Right renal pelvis (tissue), 4 donors: Measurements from ENCODE around the gene BCL7B. TPM values are rescaled to one million over a fixed set of nuclear protein-coding genes. Genes with fewer than 3 reads are reported as not detected.
"Not testable (repeated sequence)": the region's sequence is repeated elsewhere in the genome, so short reads cannot be mapped to it uniquely, and the experiment has no call there.

Source experiments
- DNase-seq, 4 donors: peaks; one replicate each; pipeline ENCODE4 v3.0.0-alpha.2; 2013; ENCODE audit warnings: low read depth in 4 of 4, low spot score in 3 of 4, missing footprints in 1 of 4
- polyA plus RNA-seq, 4 donors: library from polyadenylated mRNA; unstranded; fragments of 120-200 nt; gene quantifications; one replicate each; pipeline ENCODE4 v1.2.1, GENCODE V29; 2013; ENCODE audit not compliant: insufficient read length in 4 of 4

BCL7B gene
- polyA plus RNA-seq, result 10 to 100 TPM; 37.3 to 43.0 (median 39.5) TPM

DNA sequence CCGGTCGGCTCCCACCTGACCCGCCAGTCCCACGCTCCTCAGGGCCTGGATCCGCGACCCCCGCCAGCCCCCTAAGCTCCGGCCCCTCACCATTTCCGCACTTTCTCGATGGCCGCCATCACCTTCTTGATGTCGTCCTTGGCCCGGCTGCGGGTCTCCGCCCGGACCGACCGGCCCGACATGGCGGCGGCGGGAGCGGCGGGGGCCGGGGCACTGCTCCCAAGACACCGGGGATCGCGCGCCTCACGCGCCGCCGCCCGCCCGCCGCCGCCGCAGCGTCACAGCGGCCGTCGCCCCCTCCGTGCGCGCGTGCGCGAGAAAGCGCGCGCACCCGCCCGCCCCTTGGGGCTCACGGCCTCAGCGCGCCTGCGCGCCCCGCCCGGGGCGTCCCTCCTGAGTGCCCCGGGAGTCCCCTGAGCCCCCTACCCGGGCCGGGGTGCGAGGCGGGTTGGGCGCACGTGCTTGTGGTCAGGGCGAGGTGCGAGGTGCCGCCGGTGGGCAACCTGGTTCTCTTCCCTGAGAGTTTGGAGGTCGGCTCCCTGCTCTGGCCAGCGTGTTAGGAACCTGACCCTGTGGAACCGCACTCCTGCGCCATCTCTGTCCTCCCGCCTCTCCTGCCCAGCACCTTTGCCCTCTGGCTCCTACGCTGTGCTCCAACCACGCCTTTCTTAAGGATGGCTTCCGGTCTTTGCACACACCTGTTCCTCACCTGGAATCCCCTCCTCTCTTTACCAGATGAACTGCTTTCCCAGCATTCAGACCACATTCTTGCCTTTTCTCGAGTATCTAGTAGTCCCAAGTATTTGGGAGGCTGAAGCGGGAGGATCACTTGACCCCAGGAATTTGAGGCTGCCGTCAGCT lies at the start of gene BCL7B:
Gene BCL7B, minus strand, starts transcription at position 294 of the 861 bp plus-strand sequence. Its CDS starts 112 bp downstream, at position 182.
- peak in 3 of 4 donors; percentile 41 to 51 (median 45) for DNase-seq

DNA sequence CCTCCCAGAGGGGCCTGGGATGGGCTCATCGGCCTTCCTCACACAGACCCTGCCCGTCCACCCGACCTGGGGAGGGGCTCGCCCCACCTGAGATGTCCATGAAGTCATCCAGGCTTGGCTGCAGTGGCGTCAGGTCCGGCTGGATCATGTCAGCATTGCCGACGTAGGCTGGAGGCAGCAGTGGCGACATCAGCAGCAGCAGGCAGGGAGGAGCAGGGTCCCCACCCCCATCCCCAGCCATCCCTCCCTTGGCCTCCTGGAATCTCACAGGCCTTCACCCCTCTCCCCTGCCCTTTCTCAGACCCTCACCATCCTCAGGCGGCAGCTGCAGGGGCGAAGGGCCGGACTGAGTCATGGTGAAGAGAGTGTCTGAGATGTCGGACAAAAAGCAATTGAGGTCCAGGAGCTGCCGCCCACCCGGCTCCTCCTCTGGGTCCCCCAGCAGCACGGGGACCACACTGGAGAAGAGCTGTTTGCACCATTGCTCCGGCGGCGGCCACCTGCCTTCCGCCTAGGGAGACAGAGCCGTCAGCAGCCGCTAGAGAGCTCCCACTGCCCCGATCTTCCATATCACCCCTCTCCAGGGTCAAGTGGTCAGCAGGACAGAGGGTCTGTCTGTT lies 48.2 kb upstream of the BCL7B start:
- DNase-seq, result no peak

DNA sequence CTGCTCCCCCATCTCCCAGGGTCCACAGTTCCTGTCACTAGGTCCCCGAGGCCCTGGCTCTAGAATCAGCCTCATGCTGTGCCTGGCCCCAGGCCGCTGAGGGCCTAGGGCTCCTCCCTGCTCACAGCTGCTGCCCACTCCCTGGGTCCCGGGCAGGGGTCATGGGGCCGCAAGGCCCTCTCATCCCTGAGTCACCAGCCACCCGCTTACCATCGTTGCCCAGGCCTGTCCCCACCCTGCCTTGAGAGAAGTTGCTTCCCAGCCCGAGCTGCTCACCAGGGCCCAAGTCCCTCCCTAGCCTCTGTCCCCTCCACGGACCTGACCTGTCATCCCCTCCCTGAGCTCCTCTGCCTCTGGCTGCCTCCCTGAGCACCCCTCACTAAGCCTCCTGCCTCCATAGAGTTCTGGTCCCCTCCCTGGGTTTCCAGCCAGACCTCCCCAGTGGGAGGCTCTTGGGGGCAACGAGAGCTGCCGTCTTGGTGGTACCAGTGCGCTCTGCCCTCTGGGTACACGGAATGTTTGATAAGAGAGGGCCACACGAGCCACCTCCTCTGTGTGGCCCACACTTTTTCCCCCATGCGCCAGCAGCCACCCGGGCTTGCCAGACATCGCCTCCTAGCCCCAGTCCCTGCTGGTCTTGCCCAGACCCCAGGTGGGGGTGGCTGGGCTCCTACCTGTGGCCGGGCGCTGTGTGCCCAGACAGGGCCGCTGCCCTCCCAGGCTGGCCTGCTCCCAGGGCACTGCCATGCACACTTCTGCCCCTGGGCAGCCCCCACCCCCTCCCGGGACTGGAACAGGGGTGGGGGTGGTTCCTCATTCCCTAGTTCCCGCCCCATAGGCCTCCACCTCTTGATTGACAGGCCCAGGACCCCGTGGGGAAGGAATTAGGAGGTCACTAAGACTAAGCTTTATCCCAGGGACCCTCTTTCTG lies 45.5 kb upstream of the BCL7B start:
- DNase-seq, result no peak

DNA sequence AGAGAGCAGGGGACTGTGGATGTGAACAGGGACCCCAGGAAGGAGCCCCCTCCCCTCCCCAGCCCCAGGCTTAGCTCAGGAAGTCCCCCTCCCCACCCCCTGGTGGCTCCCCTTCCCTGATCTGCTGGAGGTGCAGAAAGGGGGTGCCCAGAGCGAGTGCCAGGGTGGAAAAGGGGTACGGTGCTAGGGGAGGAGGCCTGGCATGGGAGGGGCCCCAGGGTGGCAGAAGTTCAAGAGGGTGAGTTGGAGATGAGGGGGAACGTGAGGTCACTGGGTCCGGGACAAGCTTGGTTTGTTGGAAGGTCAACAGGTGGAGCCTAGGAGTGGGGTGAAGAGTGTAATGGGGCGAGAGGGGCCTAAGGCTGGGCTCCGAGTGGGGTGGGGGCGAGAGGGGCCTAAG lies 42.4 kb upstream of the BCL7B start:
- DNase-seq, result no peak

DNA sequence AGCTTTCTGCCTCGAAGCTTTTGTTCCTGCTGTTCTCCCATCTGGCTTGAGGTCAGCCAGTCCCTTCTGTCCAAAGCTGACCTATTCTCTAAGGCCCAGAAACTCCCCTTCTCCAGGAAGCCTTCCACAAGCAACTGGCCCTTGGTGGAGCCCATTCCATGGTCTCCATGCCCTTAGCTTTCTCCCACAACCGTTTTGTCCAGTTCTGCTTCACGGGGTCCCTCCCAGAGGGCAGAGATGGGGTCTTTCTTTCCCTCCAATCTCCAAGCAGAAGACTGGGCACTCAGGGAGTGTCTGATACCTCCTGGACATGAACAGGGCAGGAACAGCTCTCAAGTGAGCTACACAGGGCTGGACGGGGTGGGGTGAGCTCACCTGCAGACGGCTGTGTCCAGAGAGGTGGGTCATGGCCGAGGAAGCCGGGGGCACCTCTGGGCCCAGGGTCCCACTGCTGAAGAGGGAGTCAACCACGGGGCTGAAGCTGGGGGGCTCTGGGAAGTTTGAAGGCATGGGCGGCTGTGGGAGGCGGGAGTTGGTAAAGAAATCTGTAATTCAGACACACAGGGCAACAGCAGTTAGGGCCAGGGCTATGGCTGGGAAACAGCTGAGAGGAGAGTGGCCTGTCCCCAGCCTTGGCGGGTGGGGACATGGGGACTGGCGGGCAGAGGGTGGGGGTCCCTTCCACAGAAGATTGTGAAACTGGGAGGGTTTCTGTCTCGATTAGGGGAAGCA lies 41.8 kb upstream of the BCL7B start:
- no peak for DNase-seq

DNA sequence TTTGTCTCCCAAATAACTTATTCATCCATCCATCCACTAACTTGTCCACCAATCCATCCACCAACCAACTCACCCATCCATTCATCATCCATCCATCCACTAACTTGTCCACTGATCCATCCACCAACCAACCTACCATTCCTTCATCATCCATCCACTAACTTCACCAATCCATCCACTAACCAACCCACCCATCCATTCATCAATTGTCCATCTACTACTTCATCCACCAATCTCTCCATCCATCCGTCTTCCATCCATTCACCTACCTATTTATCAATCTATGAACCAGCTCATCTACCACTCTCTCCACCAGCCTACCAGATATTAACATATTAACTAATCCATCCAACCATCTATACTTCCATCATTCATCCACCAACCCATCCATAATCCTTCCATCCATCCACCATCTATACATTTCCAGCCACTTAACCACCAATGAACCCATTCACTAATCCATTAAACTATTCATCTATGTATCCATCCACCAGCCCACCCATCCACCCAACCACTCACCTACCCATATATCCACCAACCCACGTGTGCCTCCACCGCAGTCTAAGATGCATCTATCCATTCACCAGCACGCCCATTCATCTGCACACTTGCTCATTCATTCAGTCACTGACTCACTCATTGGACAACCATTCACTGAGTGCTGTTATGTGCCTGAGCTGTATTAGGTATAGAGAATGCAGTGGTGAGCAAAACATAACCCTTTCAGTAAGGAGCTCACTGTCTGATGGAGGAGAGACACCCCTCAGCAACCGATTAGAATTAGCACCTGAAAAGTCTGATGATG lies 40.7 kb upstream of the BCL7B start:
- no peak for DNase-seq

DNA sequence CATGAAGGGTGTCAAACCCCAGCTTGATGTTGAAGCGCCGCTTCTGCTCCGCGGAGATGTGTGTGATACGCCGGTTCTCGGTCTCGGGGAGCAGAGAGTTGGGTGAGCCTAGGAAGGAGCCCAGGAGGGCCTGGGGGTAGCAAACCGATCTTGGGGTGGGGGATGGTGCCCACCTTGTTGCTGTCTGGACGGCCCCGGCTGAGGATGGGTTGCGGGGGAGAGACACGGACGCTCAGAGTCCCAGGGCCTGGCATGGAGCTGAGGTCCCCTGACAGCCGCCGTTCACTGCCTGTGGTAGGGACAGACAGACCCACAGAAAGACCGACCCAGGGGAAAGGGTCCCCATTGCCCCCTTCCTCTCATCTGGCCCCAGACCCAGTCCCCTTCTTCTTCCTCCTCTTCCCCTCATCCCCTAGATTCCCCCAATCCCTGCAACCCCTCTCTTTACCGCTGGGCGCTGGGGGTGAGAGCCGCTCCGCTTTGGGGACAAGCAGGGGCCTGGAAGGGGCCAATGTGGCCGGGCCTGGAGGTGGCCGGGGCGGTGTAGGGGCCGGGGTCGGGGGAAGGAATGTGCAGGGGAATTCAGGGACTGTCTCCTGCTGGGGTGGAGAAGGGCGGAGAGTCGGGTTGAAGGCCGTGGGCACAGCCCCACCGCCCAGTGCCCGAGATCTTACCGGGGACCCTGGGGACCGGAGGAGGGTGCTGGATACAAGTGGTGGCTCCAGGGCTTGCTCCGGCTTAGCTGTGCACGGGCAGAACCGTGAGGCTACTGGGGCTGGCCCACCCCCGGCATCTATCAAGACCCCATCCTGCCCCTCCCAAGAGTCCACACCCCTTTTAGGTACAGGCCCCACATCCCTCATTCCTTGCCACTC lies 38.9 kb upstream of the BCL7B start:
- DNase-seq, result no peak

DNA sequence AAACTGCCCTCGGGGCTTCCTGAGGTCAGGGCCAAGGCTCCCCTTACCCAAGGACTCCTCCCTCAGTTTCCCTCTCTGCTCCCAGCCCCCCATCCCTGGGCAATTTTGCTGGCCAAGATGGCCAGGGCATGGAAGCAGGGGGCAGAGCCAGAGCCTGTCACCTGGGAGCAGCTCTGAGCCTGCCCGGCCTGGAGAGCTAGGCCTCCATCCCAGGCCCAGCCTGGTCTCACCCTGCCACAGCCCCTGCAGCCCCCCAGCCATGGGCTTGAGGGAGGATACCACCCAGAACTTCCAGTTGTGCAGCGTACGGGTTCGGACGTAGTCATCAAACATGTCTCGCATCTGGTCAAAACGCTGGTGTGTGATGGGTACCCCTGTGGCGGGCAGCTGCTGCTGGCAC lies 37.9 kb upstream of the BCL7B start:
- no peak for DNase-seq

DNA sequence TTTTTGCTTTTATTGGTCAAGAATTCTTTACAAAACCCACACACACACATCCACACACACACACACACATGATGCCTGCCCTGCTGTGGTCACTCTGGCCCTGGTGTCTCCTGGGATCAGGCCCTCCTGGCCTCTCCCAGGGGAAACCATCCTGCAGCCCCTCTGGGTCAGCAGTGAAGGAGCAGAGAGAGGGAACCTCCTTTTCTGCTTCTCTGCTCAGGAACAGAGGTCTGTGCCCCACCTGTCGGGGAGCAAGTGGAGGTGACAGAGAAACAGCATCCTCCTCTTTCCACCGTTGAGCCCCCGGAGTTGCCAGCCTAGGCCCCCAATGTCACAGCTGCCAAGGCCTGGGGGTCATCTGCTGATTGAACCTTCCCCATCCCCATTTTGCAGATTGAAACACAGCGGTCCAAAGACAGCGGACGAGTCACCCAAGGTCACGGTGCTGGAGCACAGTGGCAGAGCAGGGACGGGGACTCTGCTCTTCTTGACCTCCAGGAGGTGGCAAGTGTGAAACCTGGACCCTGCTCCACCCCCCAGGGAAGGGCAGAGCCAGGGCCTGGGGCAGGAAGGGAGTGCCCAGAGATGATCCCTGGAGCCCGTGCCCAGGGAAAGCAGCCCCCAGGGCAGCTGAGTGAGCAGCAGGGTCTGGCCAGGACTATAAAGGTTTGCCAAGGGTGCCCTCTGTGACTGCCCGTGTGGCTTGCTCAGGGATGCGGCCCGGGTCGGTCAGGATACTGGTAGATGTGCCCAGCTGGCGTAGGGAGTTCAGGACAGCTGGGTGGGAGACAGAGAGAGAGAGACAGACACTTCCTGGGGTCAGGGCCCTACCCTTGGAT lies 35.9 kb upstream of the BCL7B start:
- no peak for DNase-seq

DNA sequence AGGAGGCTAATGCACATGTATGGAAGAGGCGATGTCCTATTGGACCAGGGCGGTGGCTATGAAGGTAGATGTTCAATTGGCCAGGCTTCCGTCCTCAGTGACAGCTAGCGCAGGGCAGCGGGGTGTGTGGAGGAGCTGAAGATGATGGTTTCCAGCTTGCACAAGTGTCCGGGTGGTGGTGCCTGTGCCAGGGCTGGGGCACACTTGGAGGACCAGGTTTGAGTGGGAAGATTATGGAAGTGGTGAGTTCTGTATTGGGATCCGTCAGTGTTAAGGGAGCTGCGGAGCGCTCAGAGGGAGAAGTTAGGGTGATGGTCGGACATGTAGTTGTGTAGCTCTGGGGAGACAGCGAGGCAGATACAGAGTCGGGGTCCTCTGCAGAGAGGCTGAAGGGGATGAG lies 29.4 kb upstream of the BCL7B start:
- no peak for DNase-seq

DNA sequence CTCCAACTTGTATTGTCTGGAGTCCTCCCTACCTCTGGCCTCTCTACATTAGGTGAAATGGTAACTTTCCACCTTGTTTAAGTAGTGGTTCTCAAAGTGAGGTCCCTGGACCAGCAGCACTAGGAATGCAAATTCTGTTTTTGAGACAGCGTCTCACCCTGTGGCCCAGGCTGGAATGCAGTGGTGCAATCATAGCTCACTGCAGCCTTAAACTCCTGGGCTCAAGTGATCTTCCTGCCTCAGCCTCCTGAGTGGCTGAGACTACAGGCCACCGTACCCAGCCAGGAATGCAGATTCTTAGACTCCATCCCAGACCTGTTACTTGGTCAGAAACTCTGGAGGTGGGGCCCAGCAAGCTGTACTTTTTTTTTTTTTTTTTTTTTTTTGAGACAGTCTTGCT lies 27.7 kb upstream of the BCL7B start:
- DNase-seq, result no peak

DNA sequence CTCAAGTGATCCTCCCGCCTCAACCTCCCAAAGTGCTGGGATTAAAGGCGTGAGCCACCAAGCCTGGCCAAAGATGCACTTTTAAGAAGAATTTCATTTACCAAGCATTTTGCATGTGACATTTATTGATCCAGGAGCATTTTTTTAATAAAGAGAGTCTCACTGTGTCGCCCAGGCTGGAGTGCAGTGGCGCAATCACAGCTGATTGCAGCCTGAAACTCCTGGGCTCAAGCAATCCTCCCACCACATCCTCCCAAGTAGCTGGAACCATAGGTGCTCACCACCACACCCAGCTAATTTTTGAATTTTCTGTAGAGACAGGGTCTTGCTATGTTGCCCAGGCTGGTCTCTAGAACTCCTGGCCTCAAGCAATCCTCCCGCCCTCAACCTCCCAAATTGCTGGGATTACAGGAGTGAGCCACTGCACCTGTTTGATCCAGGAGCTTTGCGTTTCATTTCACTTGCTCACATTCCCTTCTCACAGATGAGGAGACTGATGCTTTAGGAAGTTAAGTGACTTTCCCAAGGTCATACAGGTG lies 25.2 kb upstream of the BCL7B start:
- DNase-seq, result no peak

DNA sequence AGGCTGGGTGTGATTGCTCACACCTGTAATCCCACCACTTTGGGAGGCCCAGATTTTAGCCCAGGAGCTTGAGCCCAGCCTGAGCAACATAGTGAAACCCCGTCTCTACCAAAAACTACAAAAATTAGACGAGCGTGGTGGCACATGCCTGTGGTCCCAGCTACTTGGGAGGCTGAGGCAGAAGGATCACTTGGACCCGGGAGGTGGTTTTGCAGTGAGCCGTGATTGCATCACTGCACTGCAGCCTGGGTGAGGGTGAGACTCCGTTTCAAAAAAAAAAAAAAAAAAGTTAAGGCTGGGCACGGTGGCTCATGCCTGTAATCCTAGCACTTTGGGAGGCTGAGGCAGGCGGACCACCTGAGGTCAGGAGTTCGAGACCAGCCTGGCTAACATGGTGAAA lies 23.5 kb upstream of the BCL7B start:
- not testable (repeated sequence) for DNase-seq

DNA sequence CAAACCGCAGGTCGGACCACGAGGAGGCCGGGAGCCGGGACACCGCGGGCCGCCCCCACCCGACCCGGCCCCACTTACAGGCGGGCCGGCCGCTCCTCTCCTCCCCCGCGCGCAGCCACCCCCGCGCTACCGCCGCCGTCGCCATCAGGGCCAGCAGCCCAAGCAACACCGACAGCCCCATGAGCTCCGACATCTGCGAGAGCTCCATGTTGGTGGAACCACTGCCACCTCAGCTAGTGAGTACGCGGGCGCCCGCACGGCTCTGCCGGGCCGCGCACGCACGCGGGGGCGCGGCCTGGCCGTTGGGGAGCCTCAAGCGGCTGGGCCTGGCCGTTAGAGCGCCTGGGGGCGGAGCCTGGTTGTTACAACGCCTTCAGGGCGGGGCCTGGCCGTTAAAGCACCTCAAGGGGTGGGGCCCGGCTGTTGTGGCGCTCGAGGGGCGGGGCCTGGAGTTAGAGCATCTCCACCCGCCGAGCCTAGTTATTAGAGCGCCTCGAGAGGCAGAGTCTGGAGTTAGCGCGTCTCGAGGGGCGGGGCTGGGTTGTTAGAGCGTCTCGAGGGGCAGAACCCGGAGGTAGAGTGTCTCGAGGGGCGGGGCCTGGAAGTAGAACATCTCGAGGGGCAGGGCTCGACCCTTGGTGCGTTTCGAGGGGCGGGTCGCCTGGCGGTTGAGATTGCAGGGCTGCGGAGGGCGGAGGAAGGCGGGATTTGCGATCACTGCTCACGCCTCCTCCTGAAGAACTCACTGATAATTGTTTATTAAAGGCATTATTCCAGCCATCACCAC lies 21.0 kb upstream of the BCL7B start, which contains the start of gene TBL2:
Gene TBL2, minus strand, starts transcription at position 238 of the 787 bp plus-strand sequence. Its CDS starts 30 bp downstream, at position 208.
- peak; percentile 97 to 98 (median 98) for DNase-seq

DNA sequence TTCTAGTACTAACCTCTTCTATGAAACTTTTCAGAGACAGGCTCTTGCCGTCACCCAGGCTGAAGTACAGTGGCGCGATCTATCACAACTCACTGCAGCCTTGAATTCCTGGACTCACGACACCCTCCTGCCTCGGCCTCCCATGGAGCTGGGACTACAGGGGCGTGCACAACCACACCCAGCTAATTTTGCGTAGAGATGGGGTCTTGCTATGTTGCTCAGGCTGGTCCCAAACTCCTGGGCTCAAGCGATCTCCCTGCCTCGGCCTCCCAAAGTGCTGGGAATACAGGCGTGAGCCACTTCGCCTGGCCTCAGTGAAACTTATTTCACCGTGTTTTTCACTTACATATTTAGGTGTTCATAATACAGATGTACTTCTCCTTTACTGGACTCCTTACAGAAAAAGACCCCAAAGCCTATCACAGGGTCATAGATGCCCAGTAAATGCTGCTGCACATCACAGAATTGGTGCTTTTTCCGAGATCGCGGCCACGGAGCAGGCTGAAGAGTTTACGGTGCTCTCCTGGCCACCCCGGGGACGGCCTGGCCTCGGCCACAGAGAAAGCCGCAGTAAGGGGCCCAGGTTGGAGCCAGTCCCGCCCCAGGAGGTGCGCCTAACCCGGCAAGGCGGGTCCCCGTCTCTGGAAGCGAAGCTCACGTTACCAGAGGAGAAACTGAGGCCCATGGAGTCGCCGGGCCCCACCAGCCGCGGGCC lies 20.3 kb upstream of the BCL7B start:
- DNase-seq, result peak in 1 of 4 donors; percentile 28

DNA sequence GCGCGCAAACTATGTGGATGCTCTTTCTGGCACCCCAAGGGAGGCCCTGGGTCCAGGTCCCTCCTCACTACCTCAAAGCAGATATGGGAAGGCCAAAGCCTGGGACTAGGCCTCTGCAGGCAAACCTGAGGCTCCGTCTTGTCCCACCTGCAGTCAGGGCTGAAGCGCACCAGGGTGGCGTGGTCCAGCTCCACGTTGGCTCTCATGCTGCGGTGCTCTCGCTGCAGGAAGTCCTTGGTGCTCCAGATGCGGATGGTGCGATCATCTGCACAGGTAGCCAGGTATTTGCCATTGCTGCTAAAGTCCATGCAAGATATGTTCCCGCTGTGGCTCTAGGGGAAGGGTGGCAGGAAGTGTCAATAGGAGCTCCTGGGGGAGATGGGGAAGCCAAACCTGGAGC lies 16.3 kb upstream of the BCL7B start:
- DNase-seq, result no peak
